GM12878 (cell line): Measurements from ENCODE around the gene RNF186. TPM values are rescaled to one million over a fixed set of nuclear protein-coding genes. Genes with fewer than 3 reads are reported as not detected.

Experiments
- ATAC-seq: fragments of 200-7000 bp; cut with Tn5 transposase; 3 replicates; pipeline ENCODE4 v1.9.1; 2020; ENCODE audit warnings: mild to moderate bottlenecking, moderate library complexity
- BruUV-seq: library from RNA; stranded (reverse); fragments of 400-500 nt; replicated peaks from 2 replicates; lab custom pipeline; 2021; lab: Mats Ljungman, UMichigan
- CTCF ChIA-PET: fragments of 300-600 bp; sonication (Branson Sonifier 250); formaldehyde crosslinking; extraction: SDS; loops from one replicate; lab custom pipeline; 2021; ENCODE audit warnings: inconsistent platforms; lab: Yijun Ruan, JAX
- POLR2A ChIA-PET: fragments of 350-600 bp; formaldehyde crosslinking; extraction: SDS; loops from one replicate; lab custom pipeline; 2021; ENCODE audit warnings: inconsistent platforms; lab: Charles Lee
- RAD21 ChIA-PET: fragments of 300-600 bp; sonication (Branson Sonifier 250); formaldehyde crosslinking; loops from one replicate; lab custom pipeline; 2023; ENCODE audit warnings: antibody characterized with exemption; ENCODE audit not compliant: unreplicated experiment; lab: Charles Lee
- SMC1A ChIA-PET: fragments of 300-600 bp; sonication (Branson Sonifier 250); formaldehyde crosslinking; loops from one replicate; lab custom pipeline; 2023; ENCODE audit not compliant: unreplicated experiment, uncharacterized antibody; lab: Charles Lee
- DNase-seq: peaks from one replicate; pipeline ENCODE4 v3.0.0-alpha.2; 2011; ENCODE audit warnings: low read depth, low spot score
- FAIRE-seq: peaks from 3 replicates; lab custom pipeline; 2011; peaks lifted over from hg19 to GRCh38; lab: Jason Lieb, UNC
- H2AFZ ChIP-seq: 2 replicates; pipeline ENCODE4 v1.6.0; 2011; ENCODE audit warnings: low read depth, low read length, control low read depth; ENCODE audit not compliant: control insufficient read depth
- H3K27ac ChIP-seq: 2 replicates; pipeline ENCODE4 v1.5.1; 2011; ENCODE audit warnings: control low read depth; ENCODE audit not compliant: control insufficient read depth, insufficient read depth
- H3K27me3 ChIP-seq, 2 experiments: replicated peaks in 1 of 2; 2 replicates each; pipeline versions ENCODE4 v1.6.0 to v1.6.1; 2011; ENCODE audit warnings: low read length in 1 of 2; ENCODE audit not compliant: control insufficient read depth in 2 of 2, insufficient read depth in 2 of 2
- H3K36me3 ChIP-seq, 2 experiments: 2 replicates each; pipeline ENCODE4 v1.5.1; 2011; ENCODE audit warnings: low read length in 1 of 2; ENCODE audit not compliant: control insufficient read depth in 2 of 2, insufficient read depth in 2 of 2
- H3K4me1 ChIP-seq: 2 replicates; pipeline ENCODE4 v1.6.1; 2011; ENCODE audit warnings: mild to moderate bottlenecking, low read length, moderate library complexity, mixed read lengths; ENCODE audit not compliant: control insufficient read depth, insufficient read depth
- H3K4me2 ChIP-seq: 2 replicates; pipeline ENCODE4 v1.6.0; 2011; ENCODE audit warnings: control low read depth; ENCODE audit not compliant: control insufficient read depth, insufficient read depth
- H3K4me3 ChIP-seq: fragments of 200-600 bp; sonication (generic); 2 replicates; pipeline ENCODE4 v1.5.1; 2016
- H3K79me2 ChIP-seq: 2 replicates; pipeline ENCODE4 v1.6.0; 2011; ENCODE audit warnings: low read length; ENCODE audit not compliant: control insufficient read depth, insufficient read depth
- H3K9ac ChIP-seq: 2 replicates; pipeline ENCODE4 v1.8.0; 2011; ENCODE audit warnings: low read length, control low read depth, mixed read lengths; ENCODE audit not compliant: control insufficient read depth, insufficient read depth
- H3K9me3 ChIP-seq: replicated peaks from 3 replicates; pipeline ENCODE4 v1.5.1; 2011; ENCODE audit warnings: mild to moderate bottlenecking, low read length; ENCODE audit not compliant: control insufficient read depth, insufficient read depth
- H4K20me1 ChIP-seq: 2 replicates; pipeline ENCODE4 v1.6.0; 2011; ENCODE audit not compliant: control insufficient read depth, insufficient read depth
- DPF2 ChIP-seq: fragments of 450-650 bp; IDR thresholded peaks from 2 replicates; pipeline ENCODE4 v1.6.1; 2017; ENCODE audit warnings: mild to moderate bottlenecking
- PRDM15 ChIP-seq: fragments of 450-650 bp; formaldehyde crosslinking; IDR thresholded peaks from 2 replicates; pipeline ENCODE4 v1.4.0; 2020; ENCODE audit warnings: mild to moderate bottlenecking, moderate library complexity
- SPI1 ChIP-seq: IDR thresholded peaks from 2 replicates; pipeline ENCODE4 v1.6.1; 2011; ENCODE audit warnings: low read depth, mild to moderate bottlenecking, low read length, moderate library complexity, borderline replicate concordance; ENCODE audit not compliant: insufficient read depth
- STAT3 ChIP-seq: IDR thresholded peaks from 2 replicates; pipeline ENCODE4 v1.6.1; 2011; ENCODE audit warnings: low read depth, low read length, improper control_type of control experiment
- ZNF384 ChIP-seq: IDR thresholded peaks from 2 replicates; pipeline ENCODE4 v1.6.1; 2012; ENCODE audit warnings: low read depth, mild to moderate bottlenecking, low read length, improper control_type of control experiment, borderline replicate concordance
- ZSCAN29 ChIP-seq: fragments of 450-650 bp; IDR thresholded peaks from 2 replicates; pipeline ENCODE4 v1.6.1; 2017; ENCODE audit warnings: mild to moderate bottlenecking, moderate library complexity
- WGBS: methylation state at CpG from one replicate; pipeline ENCODE4 v1.1.6; 2016; ENCODE audit warnings: low lambda C conversion rate; ENCODE audit not compliant: insufficient replicate concordance, insufficient coverage; ENCODE audit errors: missing lambda C conversion rate; 5-methylcytosine and 5-hydroxymethylcytosine counted together
- in situ Hi-C: fragments of 300-500 bp; cut with MboI; formaldehyde crosslinking; loops from 9 replicates; pipeline ENCODE4 v1.14.3; 2018; ENCODE audit warnings: mixed read lengths
- intact Hi-C: fragments of 100-400 bp; cut with micrococcal nuclease; formaldehyde crosslinking; loops from one replicate; pipeline ENCODE4 v1.14.2; 2022; ENCODE audit not compliant: unreplicated experiment
- polyA plus RNA-seq, 11 experiments: library from polyadenylated mRNA; depleted of rRNA in 4 of 11; unstranded in 6 of 11; stranded (reverse) in 5 of 11; fragments of >200 nt; fragmentation: Nextera tagmentation in 4 of 11; fragmentation: Illumina TruSeq in 1 of 11; extraction: Ambion mirVana in 4 of 11; extraction: Trizol in 1 of 11; gene quantifications; 1 replicate in 1 of 11; 2 replicates in 10 of 11; pipeline versions ENCODE4 v1.2.1 to v1.2.3, GENCODE V29; 2011 to 2016; ENCODE audit warnings: inconsistent platforms in 2 of 11, missing spikeins in 2 of 11, low read depth in 1 of 11
- total RNA-seq, 4 experiments: library from RNA; depleted of rRNA in 3 of 4; stranded (reverse); fragments of >200 nt in 3 of 4; fragmentation: Illumina TruSeq in 1 of 4; extraction: Trizol in 1 of 4; gene quantifications; 2 replicates each; pipeline versions ENCODE4 v1.2.1 to v1.2.3, GENCODE V29; 2013 to 2021

Gene RNF186
- total and polyA plus RNA-seq, 10 of the 15 experiments (the other 5 are each of a cell fraction or from before 2014, with no cell fraction given), result not detected

GRCh38 chr1:19858893-19859292 lies 43.8 kb upstream of the RNF186 start:
- H3K27me3 ChIP-seq, result no peaks in the 10 kb centered on the region; a peak in 1 of 4 replicates
- ChIA-PET POLR2A (no interaction called here), RAD21 (no interaction called here), SMC1A (no interaction called here), CTCF (no interaction called here)
- no peak overlapping the region for H3K4me2 ChIP-seq
- no peaks in the 10 kb centered on the region for H3K79me2 ChIP-seq
- no peak for FAIRE-seq
- TF ChIP-seq ZSCAN29 (no peak), DPF2 (no peak), STAT3 (no peak), PRDM15 (no peak), SPI1 (peak; percentile 21; the same call in 1 of the 2 replicates), ZNF384 (no peak)
- no peak overlapping the region; the same call in 1 of the 2 replicates for H2AFZ ChIP-seq
- WGBS, result 2% methylated on average over 5 of the region's 5 CpGs
- peak; percentile 65 for ATAC-seq
- H4K20me1 ChIP-seq, result no peaks in the 10 kb centered on the region
- H3K4me3 ChIP-seq, result no peak overlapping the region
- H3K9ac ChIP-seq, result no peak overlapping the region
- H3K36me3 ChIP-seq, result no peaks in the 10 kb centered on the region
- H3K4me1 ChIP-seq, result no peaks in the 10 kb centered on the region
- intact Hi-C loops (no loop called here), in situ Hi-C loops (no loop called here)
- BruUV-seq, result no TSS peak
- DNase-seq, result no peak
- no peaks in the 10 kb centered on the region; the same call in 1 of the 3 replicates for H3K9me3 ChIP-seq
- no peak overlapping the region for H3K27ac ChIP-seq
